GM06990 (cell line): Measurements from ENCODE around the gene PGAP1.

Experiments
- DNase-seq: peaks from one replicate; pipeline ENCODE4 v3.0.0-alpha.2; 2011; ENCODE audit not compliant: insufficient read length; ENCODE audit errors: extremely low read depth
- H3K27me3 ChIP-seq: replicated peaks from 2 replicates; pipeline ENCODE4 v1.6.0; 2011; ENCODE audit warnings: low read length; ENCODE audit not compliant: control insufficient read depth, insufficient read depth
- H3K36me3 ChIP-seq: 2 replicates; pipeline ENCODE4 v1.5.1; 2011; ENCODE audit warnings: low read length; ENCODE audit not compliant: control insufficient read depth, insufficient read depth
- H3K4me3 ChIP-seq: replicated peaks from 2 replicates; pipeline ENCODE4 v1.5.1; 2011; ENCODE audit warnings: low read depth, mild to moderate bottlenecking, control low read depth, low read length
- TF ChIP-seq, protein P1 (sequence below): IDR thresholded peaks from 2 replicates; pipeline ENCODE4 v1.5.1; 2011; ENCODE audit warnings: low read length, control low read depth, mild to moderate bottlenecking, inconsistent platforms; ENCODE audit not compliant: insufficient read depth, poor library complexity, severe bottlenecking

The PGAP1 gene

DNA sequence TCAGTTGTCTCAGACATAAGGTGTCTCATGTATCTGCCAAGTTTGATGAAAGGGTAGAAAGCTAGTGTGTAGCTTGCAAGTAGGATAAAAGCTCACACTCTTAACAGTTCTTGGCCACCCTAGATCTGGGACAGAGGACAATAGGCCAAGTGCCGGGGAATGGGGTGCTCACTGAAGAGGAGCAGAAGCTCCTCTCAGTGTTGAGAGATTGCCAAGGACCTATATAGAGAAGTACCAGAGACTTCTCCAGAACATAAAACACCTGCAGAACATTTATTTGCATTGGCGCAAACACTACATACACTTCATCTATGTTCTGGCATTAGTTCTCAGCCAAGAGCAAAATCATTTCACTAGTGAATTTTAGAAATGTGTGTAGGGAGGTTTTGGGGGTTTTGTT lies 124.1 kb downstream of the PGAP1 start:
- no peak for DNase-seq
- TF ChIP-seq, protein P1, sequence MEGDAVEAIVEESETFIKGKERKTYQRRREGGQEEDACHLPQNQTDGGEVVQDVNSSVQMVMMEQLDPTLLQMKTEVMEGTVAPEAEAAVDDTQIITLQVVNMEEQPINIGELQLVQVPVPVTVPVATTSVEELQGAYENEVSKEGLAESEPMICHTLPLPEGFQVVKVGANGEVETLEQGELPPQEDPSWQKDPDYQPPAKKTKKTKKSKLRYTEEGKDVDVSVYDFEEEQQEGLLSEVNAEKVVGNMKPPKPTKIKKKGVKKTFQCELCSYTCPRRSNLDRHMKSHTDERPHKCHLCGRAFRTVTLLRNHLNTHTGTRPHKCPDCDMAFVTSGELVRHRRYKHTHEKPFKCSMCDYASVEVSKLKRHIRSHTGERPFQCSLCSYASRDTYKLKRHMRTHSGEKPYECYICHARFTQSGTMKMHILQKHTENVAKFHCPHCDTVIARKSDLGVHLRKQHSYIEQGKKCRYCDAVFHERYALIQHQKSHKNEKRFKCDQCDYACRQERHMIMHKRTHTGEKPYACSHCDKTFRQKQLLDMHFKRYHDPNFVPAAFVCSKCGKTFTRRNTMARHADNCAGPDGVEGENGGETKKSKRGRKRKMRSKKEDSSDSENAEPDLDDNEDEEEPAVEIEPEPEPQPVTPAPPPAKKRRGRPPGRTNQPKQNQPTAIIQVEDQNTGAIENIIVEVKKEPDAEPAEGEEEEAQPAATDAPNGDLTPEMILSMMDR = no peak
- no peaks in the 10 kb centered on the region for H3K27me3 ChIP-seq
- H3K4me3 ChIP-seq = no peak overlapping the region
- no peaks in the 10 kb centered on the region for H3K36me3 ChIP-seq

DNA sequence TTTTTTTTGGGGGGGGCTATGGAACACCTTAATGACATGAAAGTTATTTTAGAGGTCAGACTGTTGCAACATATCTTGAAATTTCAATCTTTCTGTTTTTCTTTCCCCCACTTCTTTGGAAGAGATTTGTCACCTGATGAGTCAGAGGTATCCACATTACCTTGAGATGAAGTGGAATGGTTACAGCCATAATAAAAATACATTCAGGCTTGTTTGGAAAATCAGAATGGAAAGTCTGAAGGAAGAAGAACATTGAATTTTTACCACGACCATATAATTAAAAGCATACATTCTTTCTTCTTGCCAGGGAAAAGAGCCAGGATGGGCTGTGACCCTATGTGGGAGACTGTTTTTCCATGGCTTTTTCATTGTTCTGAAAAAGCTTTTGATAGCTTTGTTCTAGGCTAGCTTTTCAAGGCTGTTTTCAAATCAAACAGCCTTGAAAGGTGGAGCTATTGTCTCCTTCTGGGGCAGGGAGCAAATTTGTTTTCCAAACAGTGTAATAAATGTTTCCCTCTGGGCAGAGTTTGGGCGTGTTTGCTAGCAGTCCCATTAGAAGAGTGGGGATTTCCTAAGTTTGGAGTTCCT lies 124.7 kb downstream of the PGAP1 start:
- Histone ChIP-seq H3K27me3 (no peaks in the 10 kb centered on the region), H3K36me3 (no peaks in the 10 kb centered on the region), H3K4me3 (no peak overlapping the region)
- TF ChIP-seq, protein P1 = no peak
- DNase-seq = no peak

GRCh38 chr2:196798980-196799379 lies 127.5 kb downstream of the PGAP1 start:
- TF ChIP-seq, protein P1 = no peak
- H3K36me3 ChIP-seq = peaks cover 3% of the 10 kb centered on the region

DNA sequence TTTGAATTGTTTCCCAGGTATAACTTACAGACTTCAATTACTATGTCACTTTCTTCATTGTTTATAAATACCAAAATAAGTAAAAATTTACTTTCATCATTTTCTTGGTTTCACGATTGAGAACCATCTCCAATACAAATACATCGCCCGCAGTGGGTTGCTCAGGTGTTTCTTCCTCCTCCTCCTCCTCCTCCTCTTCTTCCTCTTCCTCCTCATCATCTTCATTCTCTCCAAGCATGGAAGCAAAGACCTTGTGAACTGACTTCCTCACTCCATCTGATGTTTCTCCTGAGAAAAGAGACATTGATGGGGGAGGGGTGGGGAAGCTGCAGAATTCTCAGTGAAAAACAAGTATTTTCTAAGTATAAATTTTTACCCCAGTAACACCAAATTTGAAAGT lies 133.6 kb downstream of the PGAP1 start:
- Histone ChIP-seq H3K27me3 (no peaks in the 10 kb centered on the region), H3K36me3 (peaks cover 8% of the 10 kb centered on the region), H3K4me3 (no peak overlapping the region)
- TF ChIP-seq, protein P1 = no peak
- no peak for DNase-seq

More at GRCh38 chr2:196798980-196799379, 127.5 kb downstream of the PGAP1 start:
- no peak for DNase-seq
- Histone ChIP-seq H3K27me3 (no peaks in the 10 kb centered on the region), H3K4me3 (peak overlapping the region; percentile 85)

DNA sequence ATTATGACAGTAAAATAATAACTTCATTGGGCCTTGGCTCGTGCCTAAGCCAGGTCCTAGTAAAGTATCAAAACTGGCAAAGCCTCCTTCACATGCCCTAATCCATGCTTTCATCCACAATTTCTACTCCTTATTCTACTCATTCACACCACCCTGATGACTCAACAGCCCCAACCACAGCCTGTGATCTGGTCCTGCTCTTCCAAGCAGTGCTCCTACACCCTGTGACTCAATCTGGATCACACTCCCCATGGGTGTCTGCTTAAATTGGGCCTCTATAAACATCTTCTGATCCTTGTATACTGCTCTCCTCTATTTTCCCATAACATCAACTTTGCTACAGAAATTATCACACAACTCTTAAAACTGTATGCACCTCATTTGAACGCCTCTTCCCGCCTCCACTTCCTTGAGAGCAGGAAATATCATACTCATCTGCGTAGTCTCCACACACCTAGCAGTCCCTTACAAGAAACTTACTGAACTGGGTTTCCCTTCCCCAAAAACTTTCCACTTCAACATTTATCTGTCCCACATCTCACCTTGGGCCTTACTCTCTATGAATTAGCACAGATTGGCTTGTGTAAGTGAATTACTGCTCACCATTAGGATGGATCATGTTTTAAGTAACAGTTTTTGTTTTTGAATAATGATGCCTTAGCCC lies 142.9 kb downstream of the PGAP1 start:
- peaks cover 12% of the 10 kb centered on the region for H3K36me3 ChIP-seq
- no peak for DNase-seq
- no peak overlapping the region for H3K4me3 ChIP-seq
- no peaks in the 10 kb centered on the region for H3K27me3 ChIP-seq
- TF ChIP-seq, protein P1 = no peak
